ENCODE results near the gene WDR77.

The WDR77 gene

DNA sequence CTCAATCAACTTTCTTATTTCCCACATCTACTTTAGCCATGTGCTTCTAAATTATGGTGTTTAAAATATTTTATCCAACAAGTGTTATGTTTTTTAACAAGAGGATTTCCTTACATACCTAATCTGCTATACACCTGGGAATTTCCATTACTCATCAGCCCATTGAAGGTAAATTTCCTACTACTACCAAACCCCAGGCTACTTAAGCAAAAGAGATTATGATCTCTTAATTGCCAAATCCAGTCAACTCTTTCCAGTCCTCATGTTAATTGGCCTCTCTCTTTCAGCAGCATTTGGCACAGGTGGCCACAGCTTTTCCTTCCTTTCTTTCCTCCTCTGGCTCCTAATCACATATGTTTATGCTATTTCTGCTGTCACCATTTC lies 19.7 kb upstream of the WDR77 start:
- no peak for DNase-seq

DNA sequence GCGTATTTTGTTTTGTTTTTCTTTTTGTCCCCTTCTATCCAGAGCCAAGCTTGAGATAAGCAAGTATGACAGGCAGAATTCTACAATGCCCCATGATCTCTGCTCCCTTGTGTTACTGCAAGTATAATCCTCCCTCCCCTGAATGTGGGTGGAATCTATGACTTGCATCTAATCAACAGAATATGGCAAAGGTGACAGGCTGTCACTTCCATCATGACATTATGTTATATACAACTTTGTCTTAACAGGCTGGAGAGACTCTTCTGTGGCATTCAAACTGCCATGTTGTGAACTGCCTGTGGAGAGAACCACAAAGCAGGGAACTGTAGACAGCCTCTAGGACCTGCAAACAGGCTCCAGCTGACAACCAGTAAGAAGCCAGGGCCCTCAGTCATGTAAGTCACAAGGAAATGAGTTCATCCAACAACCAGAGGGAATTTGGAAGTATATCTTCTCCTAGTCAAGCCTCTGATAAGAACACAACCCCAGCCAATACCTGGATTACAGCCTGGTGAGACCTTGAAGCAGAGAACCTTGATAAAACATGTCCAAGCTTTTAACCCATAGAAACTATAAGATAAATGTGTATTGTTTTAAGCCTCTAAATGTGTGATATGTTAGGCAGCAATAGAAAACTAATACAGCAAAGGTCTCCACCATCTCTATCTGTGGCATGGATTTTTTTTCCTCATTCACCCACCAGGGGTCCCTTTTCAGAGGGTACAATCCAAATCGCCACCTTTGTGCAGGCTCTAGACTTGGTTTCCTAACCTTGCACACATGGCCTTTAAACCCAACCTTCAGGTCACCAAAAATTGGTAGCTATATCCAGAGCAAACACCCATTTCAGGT lies 19.0 kb upstream of the WDR77 start:
- no peak for DNase-seq

DNA sequence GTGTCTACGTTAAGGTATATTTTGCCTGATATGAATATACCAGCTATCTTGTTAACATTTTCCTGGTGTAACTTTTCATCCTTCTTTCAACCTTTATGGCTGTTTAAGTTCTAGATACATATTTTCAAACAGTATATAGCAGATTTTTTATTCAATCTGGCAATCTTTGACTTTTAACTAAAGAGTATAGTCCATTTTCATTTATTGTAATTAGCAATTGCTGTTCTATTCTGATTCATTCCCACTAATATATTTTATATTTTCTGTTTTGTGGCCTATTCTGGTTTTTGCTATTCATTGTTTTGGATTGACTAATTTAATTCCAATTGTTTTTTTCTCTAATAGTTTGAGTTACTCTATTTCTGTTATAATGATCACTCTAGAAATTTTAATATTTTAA lies 17.4 kb upstream of the WDR77 start:
- DNase-seq, result no peak

DNA sequence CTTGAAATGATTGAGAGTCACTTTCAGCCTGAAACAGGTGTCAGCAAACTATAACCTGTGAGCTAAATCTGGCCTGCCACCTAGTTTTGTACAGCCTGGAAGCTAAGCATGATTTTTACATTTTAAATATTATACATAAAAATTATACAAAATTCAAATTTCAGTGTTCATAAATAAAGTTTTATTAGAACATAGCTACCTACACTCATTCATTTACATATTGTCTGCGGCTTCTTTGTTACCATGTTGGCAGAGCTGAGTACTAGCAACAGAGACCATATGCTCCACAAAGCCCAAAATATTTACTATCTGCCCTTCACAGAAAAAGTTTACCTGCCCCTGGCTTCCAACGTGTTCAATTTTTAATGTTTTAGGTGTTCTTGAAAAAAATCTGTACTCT lies 16.7 kb upstream of the WDR77 start:
- no peak for DNase-seq

DNA sequence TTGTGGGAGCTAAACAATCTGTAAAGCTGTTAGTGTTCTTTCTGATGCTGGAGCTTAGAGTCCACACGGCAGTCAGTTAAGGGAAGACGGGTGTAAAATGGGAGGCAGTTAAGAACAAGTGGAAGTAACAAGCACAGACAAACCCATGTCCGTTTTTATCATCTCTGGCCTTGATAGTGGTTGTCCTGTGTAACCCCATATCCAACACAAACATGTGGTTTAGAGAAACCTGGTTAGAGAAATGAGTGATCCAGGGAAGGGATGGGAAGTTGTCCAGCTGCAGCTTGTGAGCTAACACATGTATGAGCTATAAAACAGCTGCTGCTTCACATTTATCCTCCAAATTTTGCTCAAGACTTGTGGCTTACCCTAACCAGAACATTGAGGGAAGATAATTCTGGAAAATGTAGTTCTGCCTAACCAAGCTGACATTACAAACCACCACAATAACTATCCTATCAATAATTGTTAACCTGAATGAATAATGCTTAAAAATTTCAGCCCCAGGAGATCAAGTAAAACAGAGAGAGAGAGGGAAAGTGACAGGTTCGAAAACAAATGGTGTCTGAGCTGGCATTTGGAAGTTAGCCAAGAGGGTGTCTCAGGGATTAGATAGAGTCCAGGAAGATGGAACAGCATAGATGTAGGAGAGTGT lies 14.1 kb upstream of the WDR77 start:
- DNase-seq, result no peak

DNA sequence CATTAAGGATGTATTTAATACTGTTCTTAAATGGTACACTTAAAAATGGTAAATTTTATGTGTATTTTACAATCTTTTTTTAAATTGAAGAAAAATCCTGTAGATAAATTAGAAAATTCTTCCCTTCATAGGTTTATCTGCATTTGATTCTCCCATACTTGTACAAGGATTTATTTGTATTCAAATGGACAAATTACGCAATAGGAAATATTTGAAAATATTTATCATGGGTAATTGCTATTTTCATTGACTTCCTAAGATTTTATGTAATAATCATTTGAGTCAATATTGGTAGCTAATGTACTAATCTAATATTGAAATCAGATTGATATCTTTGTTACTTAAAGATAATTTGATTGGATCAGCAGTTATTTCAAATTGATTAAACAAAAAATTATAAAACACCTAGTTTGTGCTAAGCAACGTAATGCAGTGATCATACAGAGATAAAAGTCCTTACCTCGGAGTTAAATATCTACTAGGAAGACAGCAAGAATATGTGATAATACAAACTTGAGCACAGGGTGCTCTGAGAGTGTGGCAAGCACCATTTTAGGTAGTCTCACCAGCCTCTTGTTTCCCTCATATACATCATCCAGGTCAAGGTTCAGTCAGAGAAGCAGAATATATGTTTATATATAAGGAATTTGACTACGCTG lies 13.4 kb upstream of the WDR77 start:
- DNase-seq, result no peak

DNA sequence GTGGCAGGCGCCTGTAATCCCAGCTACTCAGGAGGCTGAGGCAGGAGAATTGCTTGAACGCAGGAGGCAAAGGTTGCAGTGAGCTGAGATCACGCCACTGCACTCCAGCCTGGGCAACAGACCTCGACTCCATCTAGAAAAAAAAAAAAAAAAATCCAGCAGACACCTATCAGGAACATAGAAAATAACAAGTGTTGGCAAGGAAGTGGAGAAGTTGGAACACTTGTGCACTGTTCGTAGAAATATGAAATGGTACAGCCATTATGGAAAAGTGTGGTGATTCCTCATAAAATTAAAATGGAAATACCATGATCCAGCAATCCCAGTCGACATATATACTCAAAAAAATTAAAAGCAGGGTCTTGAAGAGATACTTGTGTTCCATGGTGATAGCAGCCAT lies 12.7 kb upstream of the WDR77 start:
- DNase-seq, result no peak

DNA sequence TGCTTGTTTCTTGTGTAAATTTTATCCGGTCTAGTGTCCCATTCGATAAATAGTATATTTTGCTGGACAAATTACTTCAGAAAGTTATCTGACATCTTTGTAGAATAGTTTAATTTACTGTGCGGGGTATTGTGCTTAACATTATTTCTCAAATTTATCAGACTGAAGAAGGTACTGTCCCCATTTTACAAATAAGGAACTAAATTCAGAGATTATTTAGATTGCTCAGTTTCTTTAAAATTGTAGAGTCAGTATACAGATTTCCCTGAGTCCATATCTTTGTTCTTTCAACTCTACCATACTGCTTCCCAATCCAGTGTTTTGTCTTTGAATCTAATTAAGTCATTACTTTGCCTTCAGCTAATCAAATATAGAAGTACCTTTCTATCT lies 6.6 kb upstream of the WDR77 start:
- no peak for DNase-seq

DNA sequence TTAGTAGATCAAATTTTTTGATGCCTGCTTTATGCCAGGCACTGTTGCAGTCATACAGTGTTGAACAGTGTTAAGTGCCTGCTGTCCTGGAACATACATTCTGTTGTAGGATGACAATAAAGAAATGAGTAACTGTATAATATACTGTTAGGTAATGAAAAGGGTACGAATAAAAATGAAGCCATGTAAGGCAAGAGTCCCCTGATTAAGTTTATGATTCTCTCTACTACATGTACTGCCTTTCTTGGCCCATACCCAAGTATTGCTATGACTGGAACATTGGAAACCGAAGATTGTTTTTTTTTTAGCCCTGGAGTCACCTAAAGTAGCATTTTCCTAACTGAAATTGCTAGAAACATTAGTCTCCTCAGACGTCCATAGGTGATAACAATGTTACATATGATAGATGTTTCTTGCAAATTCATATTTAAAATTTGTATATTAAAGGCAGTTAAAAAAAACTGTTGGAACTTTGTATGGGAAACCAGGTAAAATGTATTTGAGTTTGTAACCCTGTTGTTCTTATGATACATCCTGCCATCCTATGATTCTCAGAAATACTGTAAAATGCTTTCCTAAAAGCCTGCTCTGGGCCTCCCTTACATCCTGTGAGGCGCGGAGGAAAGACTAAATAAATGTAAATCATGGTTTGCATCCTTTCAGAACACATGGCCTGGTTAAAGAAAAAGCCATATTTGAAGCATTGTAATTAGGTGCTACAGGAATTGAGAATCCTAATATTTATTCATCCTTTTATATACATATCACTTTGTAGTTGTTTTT lies 6.0 kb upstream of the WDR77 start:
- DNase-seq, result no peak

DNA sequence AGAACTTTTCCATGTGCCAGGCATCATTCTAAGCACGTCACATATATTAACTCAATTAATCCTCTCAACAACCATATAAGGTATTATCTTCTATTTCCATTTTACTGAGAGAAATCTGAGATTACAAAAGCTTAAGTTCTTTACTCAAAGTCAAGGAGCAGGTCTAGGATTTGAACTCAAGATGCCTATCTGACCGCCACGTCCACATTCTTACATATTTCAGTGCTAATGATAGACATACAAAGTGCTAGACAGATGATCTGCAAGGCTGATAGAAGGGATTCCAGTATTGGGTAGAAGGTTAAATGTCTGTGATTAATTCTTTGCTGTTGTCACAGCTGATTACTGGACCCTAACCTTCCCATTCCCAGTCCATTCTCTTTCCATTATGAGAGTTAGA lies 4.7 kb upstream of the WDR77 start:
- no peak for DNase-seq

DNA sequence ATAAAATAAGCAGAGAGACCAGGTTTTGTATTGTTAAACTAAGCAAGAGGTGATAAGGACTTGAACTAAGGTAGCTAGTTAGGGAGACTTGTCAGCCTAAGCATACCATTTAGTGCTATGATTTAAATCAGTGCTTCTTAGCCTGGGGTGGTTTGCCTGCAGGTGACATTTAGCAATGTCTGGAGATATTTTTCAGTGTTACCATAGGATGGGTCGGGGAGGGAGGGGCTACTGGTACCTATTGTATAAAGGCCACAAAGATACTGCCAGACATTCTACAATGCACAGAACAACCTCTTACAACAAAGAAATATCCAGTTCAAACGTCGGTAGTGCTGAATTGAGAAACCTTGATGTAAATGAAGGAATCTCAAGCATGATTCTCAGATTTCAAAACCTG lies 3.5 kb upstream of the WDR77 start:
- DNase-seq, result no peak

DNA sequence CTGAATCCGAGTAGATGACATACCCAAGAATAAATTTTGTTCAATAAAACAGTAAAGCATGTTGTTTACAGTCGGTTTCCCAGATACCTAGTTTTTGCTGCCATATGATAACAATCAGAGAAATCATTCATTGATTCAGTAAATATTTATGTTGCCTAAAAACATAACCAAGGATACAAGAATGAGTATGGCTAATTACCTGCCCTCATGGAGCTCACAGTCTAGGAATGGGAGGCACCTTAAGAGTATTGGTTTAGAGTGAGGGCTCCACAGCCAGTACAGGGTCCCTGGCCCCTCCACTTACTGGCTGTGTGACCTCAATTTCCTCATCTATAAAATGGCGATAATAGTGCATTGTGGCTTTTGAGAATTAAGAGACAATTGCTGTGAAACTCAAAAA lies 1.1 kb upstream of the WDR77 start:
- DNase-seq, result no peak

DNA sequence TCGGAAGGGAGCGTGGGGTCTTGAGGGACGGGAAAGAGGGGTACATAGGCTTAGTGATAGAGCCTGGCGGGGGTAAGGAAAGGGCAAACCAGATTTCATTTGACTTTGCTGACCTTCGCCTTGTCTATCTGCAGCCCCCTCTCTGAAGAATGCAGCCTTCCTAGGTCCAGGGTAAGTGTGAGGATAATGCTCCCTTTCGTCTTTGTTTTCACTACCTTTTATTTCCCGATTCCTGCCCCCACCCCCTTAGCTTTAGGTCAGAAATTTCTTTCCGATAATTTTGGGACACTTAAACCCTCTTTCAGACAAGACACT lies 604 bp upstream of the WDR77 start:
- no peak for DNase-seq

DNA sequence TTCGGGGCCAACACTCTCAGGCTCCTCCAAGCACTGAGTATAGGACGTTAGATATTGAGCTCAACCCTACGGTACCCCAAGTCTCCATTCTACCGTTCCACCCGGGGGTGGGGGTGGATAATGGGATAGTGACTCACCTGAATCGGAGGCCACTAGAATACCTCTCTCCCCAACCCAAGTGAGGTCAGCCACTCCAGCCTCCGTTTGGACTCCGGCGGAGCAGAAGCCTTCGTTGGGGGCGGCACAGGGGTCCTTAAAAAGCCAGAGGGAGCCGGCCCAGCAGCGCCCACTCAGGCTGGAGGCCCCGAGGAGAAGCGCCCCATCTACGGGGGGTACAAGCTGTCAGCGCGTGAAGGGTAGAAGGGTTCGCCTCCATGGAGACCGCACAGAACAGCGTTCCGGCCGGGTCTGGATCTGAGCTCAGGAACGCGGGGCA lies 556 bp downstream of the WDR77 start:
- DNase-seq, result no peak

DNA sequence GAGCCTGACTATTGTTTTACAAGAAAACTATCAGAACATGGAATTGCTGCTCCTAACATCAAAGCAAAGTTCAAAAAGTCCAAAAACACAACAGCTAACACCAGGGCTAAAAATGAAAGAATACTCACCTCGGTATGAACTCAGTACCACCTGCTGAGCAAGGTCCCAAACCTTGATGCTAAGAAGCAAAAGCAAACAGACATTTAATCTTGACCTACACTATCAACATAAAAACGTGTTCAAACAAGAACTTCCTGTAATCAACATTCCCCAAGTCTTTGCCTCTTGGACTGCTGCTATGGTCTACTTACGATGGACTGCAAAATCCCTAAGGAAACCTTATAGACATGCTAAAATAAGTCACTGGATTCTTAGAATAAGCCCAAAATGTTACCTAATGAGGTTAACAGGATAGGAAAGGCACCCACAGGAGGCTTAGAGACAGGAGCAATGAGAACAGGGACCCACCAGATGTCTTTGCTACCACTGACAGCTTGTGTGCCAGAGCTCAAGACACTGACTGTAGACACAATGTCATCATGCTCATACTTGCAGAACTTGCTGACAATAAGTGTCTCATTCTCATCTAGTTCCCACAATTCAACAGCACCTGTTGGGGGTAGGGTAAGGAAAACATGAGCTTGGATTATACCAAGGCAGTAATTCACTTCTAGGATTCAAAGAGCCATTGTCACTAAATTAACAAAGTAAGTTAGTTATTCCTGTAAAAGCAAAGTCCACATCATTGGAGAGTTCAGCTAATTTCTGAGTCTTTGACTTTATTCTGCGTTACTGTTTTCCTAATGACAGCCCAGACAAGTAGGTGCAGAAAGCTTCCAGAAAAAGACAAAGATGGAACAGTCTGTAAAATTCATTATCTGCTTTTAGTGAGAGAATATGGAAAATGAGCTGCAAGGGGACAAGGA lies 1.8 kb downstream of the WDR77 start:
- no peak for DNase-seq

DNA sequence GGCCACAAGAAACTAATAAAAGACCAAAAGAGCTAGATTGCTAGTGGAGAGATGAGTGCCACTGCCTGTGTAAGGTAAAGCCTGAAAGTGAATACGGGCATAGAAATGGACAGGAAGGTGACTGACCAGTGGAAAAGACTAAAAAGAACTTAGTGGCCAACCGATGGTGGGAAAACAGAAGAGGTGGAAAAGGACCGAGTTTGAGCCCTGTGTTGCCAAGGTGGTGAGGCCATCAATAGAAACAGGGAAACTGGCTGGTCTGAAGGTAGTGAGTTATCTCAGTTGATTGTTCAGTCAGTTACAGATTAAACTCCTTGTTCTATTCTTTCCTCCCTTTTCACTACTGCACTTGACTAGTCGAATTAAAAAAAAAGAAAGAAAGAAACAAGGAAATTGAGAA lies 2.5 kb downstream of the WDR77 start:
- no peak for DNase-seq

DNA sequence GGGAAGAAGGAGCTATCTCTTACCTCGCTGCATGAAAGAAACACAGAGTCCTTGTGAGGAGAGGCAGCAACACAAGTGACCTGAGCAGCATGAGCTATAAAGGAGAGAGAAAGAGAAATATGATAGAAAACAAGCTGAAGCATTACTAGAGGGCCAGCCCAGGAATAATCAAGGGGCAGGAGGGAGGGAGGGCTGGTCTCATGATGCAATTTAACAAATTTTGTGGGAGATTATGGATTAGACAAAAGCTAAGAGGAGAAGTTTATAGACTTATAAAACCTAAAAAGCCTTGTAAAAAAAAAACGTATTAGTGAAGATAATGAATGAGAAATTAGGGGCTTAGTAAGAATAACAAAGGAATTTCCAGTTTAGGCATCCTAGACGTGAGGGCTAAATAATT lies 5.0 kb downstream of the WDR77 start:
- no peak for DNase-seq

DNA sequence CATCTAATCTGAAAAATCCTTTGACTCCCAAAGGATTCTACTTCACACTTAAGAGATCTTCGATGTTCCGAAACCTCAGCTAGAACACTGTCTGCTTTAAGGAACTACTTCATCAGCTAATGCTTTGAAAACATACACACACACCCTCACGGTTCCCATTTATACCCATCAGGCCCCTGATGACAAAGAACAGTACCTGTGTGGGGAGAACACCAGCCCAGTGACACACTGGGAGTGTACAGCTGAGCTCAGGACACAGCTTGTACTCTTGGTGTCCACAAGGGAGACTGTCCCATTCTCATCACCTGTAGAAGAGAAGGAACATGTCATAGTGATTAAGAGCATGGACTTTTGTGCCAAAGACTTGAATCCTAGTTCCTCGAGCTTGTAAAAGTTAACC lies 6.6 kb downstream of the WDR77 start:
- no peak for DNase-seq

DNA sequence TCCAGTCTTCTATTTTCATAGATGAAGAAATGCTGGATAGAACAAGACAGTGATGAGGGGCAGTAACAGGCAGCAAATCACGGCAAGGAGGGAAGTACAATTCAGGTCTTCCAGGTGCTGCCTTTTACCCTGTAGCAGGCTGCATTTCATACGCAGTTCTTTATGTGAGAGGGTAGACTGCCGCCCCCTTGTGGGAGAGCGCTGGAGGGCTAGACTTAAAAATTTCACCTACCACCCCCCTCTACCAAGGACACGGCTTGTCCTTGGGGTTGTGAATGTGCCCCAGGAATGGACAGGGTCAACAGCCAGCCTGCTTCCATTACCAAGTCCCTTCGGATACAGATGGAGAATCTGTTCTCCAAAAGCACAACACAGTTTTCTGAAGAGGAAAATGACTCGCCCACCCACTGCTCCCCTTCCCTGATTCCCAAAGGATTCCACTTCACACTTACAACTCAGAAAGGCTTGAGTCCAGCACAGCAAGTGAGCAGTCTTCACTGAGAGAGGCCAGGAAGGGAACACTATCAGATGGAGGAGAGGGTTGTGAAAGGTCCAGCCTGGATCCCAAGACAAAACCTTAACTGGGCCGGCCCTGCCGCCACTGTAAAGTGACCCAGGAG lies 7.4 kb downstream of the WDR77 start:
- DNase-seq, result peak; percentile 51

DNA sequence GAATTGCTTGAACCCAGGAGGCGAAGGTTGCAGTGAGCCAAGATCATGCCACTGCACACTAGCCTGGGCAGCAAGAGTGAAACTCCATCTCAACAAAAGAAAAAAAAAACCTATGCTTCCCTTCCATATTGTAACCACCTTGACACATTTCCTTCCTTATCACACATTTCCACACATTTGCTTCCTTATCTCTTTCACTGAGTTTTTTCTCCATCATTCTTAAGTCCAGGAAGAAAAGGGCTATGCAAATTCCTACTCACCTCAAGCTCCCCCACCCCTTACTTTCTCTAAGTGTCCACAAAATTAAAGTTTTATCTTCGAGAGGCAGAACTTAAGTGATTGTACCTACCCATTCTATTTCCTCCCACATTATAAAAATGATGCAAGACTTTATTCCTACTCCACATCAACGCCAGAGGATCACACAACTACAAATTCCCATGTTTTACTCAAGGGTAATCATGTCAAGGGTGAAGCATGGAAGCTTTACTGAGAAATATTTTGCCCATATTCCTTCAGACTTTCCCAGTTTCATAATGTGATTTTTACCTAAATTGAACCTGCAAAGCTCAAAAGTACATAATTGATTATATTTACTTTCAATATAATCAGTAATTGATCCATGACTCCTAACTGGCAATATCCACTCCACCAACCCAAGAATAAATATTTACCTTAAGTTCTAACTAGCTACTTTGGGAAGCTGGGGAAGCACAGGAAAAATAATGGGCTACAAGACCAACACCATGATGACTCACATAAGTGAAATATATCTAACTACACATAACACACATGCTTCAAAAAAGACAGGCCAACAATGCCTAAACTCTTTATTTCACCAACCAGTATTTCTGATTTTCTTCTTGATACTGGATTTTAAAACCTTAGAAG lies 9.3 kb downstream of the WDR77 start:
- no peak for DNase-seq

DNA sequence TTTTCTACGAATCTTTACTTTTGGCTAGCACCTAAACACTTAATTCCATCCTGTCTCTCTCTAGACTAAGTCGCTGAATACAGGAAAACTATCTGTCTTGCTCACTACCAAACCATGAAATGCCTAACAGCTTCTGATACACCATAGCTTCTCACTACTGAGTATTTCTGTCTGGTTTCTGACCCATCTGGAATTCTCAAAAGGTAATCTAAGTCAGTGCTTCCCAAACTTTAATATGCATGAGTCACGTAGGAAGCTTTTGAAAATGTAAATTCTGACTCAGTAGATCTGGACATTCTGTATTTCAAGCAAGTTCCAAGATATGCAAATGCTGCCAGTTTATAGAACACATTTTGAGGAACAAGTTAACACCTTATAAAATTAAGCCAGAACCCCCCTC lies 12.3 kb downstream of the WDR77 start:
- no peak for DNase-seq

Measured in activated CD4-positive, alpha-beta T cell treated with anti-CD3 and anti-CD28 coated beads for 1 hour (primary cell).